ENCODE data around the gene NEK2.

The NEK2 gene

DNA sequence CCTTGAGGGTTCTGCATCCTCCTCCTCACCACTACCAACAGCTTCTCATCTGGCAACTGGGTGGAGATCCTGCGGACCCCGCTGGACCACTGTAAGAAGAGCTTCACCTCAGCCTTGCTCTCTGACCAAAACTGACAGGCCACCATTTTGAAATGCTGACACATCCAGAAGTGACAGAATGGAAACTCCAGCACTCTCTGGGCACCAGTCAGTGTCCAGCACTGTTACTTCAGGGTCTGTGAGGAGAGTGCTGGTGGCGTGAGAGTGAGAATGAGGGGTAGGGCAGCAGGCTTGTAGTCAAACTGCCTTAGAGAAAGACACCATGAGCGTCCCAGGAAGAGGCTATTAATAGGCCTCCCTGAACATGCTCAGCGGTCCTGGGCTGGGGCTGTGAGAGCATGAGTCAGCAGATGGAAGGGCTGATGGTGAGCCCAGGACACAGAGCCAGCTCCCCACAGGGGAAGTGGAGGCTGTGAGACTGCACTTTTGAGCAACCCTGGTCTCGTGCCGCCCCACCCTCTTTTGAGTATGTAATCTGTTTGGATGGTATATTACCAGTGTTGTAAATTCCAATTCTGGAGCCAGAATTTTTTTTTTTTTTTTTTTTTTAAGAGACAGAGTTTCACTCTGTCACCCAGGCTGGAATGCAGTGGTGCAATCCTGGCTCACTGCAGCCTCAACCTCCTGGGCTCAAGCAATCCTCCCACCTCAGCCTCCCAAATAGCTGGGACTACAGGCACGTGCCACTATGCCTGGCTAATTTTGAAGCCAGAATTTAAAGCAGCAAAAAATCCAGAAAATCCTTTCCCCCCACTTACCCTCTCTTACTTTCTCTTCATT lies 62.1 kb downstream of the NEK2 start:
- H3K36me3 ChIP-seq (replicated peaks): no peaks in the 10 kb centered on the region
- H3K9me3 ChIP-seq: no peaks in the 10 kb centered on the region
- in situ Hi-C loops (cut with MboI; ENCODE audit: low sequenced_read_pairs): no loop called here
- H3K27me3 ChIP-seq (ENCODE audit: low read depth): no peaks in the 10 kb centered on the region
- no peak for DNase-seq (ENCODE audit: low spot score in 2 of 2)
- no peak overlapping the region for H3K4me3 ChIP-seq
- H3K4me1 ChIP-seq: no peaks in the 10 kb centered on the region

GRCh38 chr1:211612786-211613107 lies 62.7 kb downstream of the NEK2 start:
- Histone ChIP-seq H3K9me3 (no peaks in the 10 kb centered on the region), H3K27me3 (ENCODE audit: low read depth) (no peaks in the 10 kb centered on the region), H3K4me3 (no peak overlapping the region), H3K36me3 (replicated peaks) (no peaks in the 10 kb centered on the region), H3K4me1 (no peaks in the 10 kb centered on the region)
- no peak for DNase-seq (ENCODE audit: low spot score in 2 of 2)
- in situ Hi-C loops (cut with MboI; ENCODE audit: low sequenced_read_pairs): no loop called here
